ENCODE measurements around the gene ZNF750.

ZNF750 gene

GRCh38 chr17:82810644-82811430 is 29.0 kb downstream of the ZNF750 start:
- DNase-seq = no peak

- DNase-seq = no peak
Measured at GRCh38 chr17:82808921-82809905, 30.6 kb downstream of the ZNF750 start.

- DNase-seq = no peak
Measured at GRCh38 chr17:82808006-82808405, 31.8 kb downstream of the ZNF750 start.

GRCh38 chr17:82807562-82807961 is 32.3 kb downstream of the ZNF750 start:
- DNase-seq = no peak

- DNase-seq = no peak
Measured at GRCh38 chr17:82807101-82807500, 32.7 kb downstream of the ZNF750 start.

GRCh38 chr17:82806645-82807044 is 33.2 kb downstream of the ZNF750 start:
- no peak for DNase-seq

GRCh38 chr17:82805823-82806222 is 34.0 kb downstream of the ZNF750 start:
- no peak for DNase-seq

- DNase-seq = no peak
Measured at GRCh38 chr17:82805254-82805653, 34.6 kb downstream of the ZNF750 start.

GRCh38 chr17:82804442-82805191 is 35.2 kb downstream of the ZNF750 start:
- no peak for DNase-seq

- no peak for DNase-seq
Measured at GRCh38 chr17:82803606-82804005, 36.2 kb downstream of the ZNF750 start.

GRCh38 chr17:82803185-82803584 is 36.6 kb downstream of the ZNF750 start:
- DNase-seq = no peak

GRCh38 chr17:82802075-82802780 is 37.6 kb downstream of the ZNF750 start:
- no peak for DNase-seq

- DNase-seq = no peak
Measured at GRCh38 chr17:82801377-82801970, 38.3 kb downstream of the ZNF750 start.

- no peak for DNase-seq
Measured at GRCh38 chr17:82800885-82801284, 38.9 kb downstream of the ZNF750 start.

- no peak for DNase-seq
Measured at GRCh38 chr17:82799591-82799990, 40.2 kb downstream of the ZNF750 start.

- no peak for DNase-seq
Measured at GRCh38 chr17:82798752-82799151, 41.1 kb downstream of the ZNF750 start.

GRCh38 chr17:82797061-82797460 is 42.8 kb downstream of the ZNF750 start:
- DNase-seq = no peak

GRCh38 chr17:82795615-82796014 is 44.2 kb downstream of the ZNF750 start:
- DNase-seq = no peak

- no peak for DNase-seq
Measured at GRCh38 chr17:82794781-82795482, 44.9 kb downstream of the ZNF750 start.

GRCh38 chr17:82793974-82794630 is 45.7 kb downstream of the ZNF750 start:
- DNase-seq = no peak

GRCh38 chr17:82791532-82791931 is 48.3 kb downstream of the ZNF750 start:
- no peak for DNase-seq

All from CD4-positive, alpha-beta T cell treated with Interleukin-10 for 1 hour (primary cell).